Mesothelial cell of epicardium (in vitro differentiated cells): Measurements from ENCODE around the gene PNPLA2. TPM values are rescaled to one million over a fixed set of nuclear protein-coding genes. Genes with fewer than 3 reads are reported as not detected.

ENCODE experiments used
- DNase-seq, 2 experiments: peaks; one replicate each; pipeline ENCODE4 v3.0.0; 2021; ENCODE audit warnings: low spot score in 2 of 2; ENCODE audit not compliant: unreplicated experiment in 2 of 2
- H3K27ac Mint-ChIP-seq: 2 replicates; pipeline ENCODE4 v1.8.0; 2021; ENCODE audit warnings: mixed read lengths
- H3K27me3 Mint-ChIP-seq: 2 replicates; pipeline ENCODE4 v1.8.0; 2021; ENCODE audit warnings: low read depth, mixed read lengths
- H3K36me3 Mint-ChIP-seq: 2 replicates; pipeline ENCODE4 v1.8.0; 2021; ENCODE audit warnings: mixed read lengths
- H3K4me1 Mint-ChIP-seq: 2 replicates; pipeline ENCODE4 v1.8.0; 2021; ENCODE audit warnings: mixed read lengths
- H3K4me3 Mint-ChIP-seq: 2 replicates; pipeline ENCODE4 v1.8.0; 2021; ENCODE audit warnings: mild to moderate bottlenecking, moderate library complexity, mixed read lengths
- H3K9me3 Mint-ChIP-seq: 2 replicates; pipeline ENCODE4 v1.8.0; 2021; ENCODE audit warnings: mixed read lengths
- CTCF ChIP-seq: fragments of 200-600 bp; sonication (generic); IDR thresholded peaks from one replicate; pipeline ENCODE4 v1.5.0; 2021; ENCODE audit warnings: antibody characterized with exemption; ENCODE audit not compliant: unreplicated experiment
- total RNA-seq: library from RNA; stranded (reverse); gene quantifications from 3 replicates; pipeline ENCODE4 v1.2.1, GENCODE V29; 2021

The PNPLA2 gene
- total RNA-seq, 1 donor from 2014 or later, result 50.9 TPM

GRCh38 chr11:833114-833791 is 14.5 kb downstream of the PNPLA2 start:
- peak overlapping the region; percentile 65 for H3K4me3 Mint-ChIP-seq
- no peak for DNase-seq
- H3K4me1 Mint-ChIP-seq, result peaks cover 34% of the 10 kb centered on the region
- H3K27me3 Mint-ChIP-seq, result peaks cover 37% of the 10 kb centered on the region
- TF ChIP-seq CTCF, result no peak
- H3K9me3 Mint-ChIP-seq, result no peaks in the 10 kb centered on the region
- no peaks in the 10 kb centered on the region for H3K36me3 Mint-ChIP-seq
- H3K27ac Mint-ChIP-seq, result no peak overlapping the region

- TF ChIP-seq CTCF, result no peak
- no peak for DNase-seq
- no peaks in the 10 kb centered on the region for H3K36me3 Mint-ChIP-seq
- H3K4me1 Mint-ChIP-seq, result peaks cover 29% of the 10 kb centered on the region
- peak overlapping the region; percentile 21 for H3K27ac Mint-ChIP-seq
- H3K9me3 Mint-ChIP-seq, result no peaks in the 10 kb centered on the region
- peak overlapping the region; percentile 65 for H3K4me3 Mint-ChIP-seq
- peaks cover 31% of the 10 kb centered on the region for H3K27me3 Mint-ChIP-seq
Observed at GRCh38 chr11:833849-834311, 15.2 kb downstream of the PNPLA2 start.

GRCh38 chr11:834371-835316 is 15.9 kb downstream of the PNPLA2 start:
- peaks cover 23% of the 10 kb centered on the region for H3K27me3 Mint-ChIP-seq
- H3K4me3 Mint-ChIP-seq, result peak overlapping the region; percentile 65
- H3K27ac Mint-ChIP-seq, result peak overlapping the region; percentile 21
- peaks cover 25% of the 10 kb centered on the region for H3K4me1 Mint-ChIP-seq
- DNase-seq, result no peak
- H3K36me3 Mint-ChIP-seq, result no peaks in the 10 kb centered on the region
- no peak for TF ChIP-seq CTCF
- no peaks in the 10 kb centered on the region for H3K9me3 Mint-ChIP-seq

- TF ChIP-seq CTCF, result no peak
- Mint-ChIP-seq H3K36me3 (no peaks in the 10 kb centered on the region), H3K4me3 (no peak overlapping the region), H3K4me1 (peaks cover 29% of the 10 kb centered on the region), H3K9me3 (no peaks in the 10 kb centered on the region), H3K27ac (no peak overlapping the region), H3K27me3 (peaks cover 12% of the 10 kb centered on the region)
- DNase-seq, result no peak
Observed at GRCh38 chr11:836274-836673, 17.6 kb downstream of the PNPLA2 start.

- no peak overlapping the region for H3K4me3 Mint-ChIP-seq
- no peak overlapping the region for H3K27ac Mint-ChIP-seq
- no peak for DNase-seq
- TF ChIP-seq CTCF, result no peak
- no peaks in the 10 kb centered on the region for H3K36me3 Mint-ChIP-seq
- H3K27me3 Mint-ChIP-seq, result peaks cover 8% of the 10 kb centered on the region
- peaks cover 27% of the 10 kb centered on the region for H3K4me1 Mint-ChIP-seq
- no peaks in the 10 kb centered on the region for H3K9me3 Mint-ChIP-seq
Observed at GRCh38 chr11:836700-837099, 18.0 kb downstream of the PNPLA2 start.
